Measurements from ENCODE around the gene LPP. TPM values are rescaled to one million over a fixed set of nuclear protein-coding genes. Genes with fewer than 3 reads are reported as not detected.

The LPP gene
- total and polyA plus RNA-seq, 9 of the 15 experiments (the other 6 are each of a cell fraction or from before 2014, with no cell fraction given), result 0.07 to 0.18 TPM; not detected in 7

DNA sequence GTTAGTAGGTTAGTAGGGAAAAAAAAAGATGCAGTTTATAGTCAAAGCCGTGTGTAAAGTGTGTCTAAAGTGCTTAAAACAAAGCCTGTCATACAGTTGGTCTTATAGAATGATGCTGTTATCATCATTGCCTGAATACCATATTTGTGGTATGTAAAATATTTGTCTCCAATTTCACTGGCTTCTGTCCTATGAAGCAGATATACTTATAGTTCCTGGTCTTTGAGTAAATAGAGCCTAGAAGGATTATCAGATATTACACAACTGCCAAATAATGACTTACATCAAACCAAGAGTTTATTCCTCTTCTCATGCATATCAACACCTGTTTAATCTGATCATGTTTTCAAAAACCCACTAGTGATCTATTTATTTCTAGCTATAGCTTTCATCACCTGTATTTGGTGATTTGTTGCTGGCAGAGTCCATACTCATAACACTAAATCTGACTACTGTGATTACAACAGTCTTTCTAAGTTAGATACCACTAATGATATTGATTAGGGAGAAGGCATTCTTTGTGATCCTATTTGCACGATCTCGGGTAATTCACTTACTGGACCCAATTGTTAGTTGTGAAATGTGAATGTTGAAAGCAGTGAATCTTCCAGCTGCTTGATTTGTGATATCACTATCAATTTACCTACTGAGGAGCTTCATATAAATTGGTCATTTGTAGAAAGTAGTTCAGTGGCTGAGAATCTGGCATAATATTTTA is 413.7 kb downstream of the LPP start (continued):
- TF ChIP-seq, protein P1, sequence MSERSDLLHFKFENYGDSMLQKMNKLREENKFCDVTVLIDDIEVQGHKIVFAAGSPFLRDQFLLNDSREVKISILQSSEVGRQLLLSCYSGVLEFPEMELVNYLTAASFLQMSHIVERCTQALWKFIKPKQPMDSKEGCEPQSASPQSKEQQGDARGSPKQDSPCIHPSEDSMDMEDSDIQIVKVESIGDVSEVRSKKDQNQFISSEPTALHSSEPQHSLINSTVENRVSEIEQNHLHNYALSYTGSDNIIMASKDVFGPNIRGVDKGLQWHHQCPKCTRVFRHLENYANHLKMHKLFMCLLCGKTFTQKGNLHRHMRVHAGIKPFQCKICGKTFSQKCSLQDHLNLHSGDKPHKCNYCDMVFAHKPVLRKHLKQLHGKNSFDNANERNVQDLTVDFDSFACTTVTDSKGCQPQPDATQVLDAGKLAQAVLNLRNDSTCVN (CRISPR knock-in tag; IDR thresholded peaks at IDR 0.05), result no peak

DNA sequence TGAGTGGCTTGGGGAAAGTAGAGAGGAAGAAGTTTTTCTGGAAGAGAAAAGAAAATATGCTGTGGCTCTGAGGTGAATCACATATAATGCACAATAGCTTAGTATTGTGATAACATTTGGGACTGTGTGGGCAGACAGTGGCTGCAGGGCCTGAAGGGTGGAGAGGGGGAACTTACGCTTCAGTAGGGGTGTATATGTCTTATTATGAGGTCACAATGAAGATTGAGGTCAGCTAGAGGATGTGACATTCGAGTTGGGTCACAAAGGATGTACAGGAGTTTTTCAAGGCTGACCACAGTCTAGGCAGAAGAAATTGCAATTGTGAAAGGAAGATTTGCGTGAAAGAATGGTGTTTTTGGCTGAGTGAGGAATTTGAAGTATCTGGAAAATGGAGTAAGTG is 414.8 kb downstream of the LPP start:
- H3K9me3 ChIP-seq (replicated peaks; ENCODE audit: control insufficient read depth, insufficient read depth, low read depth, low read length), result no peaks in the 10 kb centered on the region
- ATAC-seq (no peak), FAIRE-seq (no peak), DNase-seq (ENCODE audit: extremely low read depth in 1 of 4, low spot score in 3 of 4) (no peak)
- POLR2A ChIA-PET, result no interaction called here
- no peaks in the 10 kb centered on the region for H3K9me1 ChIP-seq (ENCODE audit: control insufficient read depth, insufficient read depth, low read length)
- no peaks in the 10 kb centered on the region for H3K79me2 ChIP-seq (ENCODE audit: control insufficient read depth, insufficient read depth, low read length)
- no peaks in the 10 kb centered on the region for H3K27me3 ChIP-seq (ENCODE audit: control insufficient read depth in 2 of 2, insufficient read depth in 2 of 2, low read length in 2 of 2)
- H2AFZ ChIP-seq (ENCODE audit: low read depth, low read length), result no peak overlapping the region
- no peak overlapping the region for H3K27ac ChIP-seq (ENCODE audit: extremely low read depth, low read depth, low read length)
- in situ Hi-C loops (cut with MboI) (no loop called here), intact Hi-C loops (cut with micrococcal nuclease) (no loop called here)
- no peak overlapping the region for H3K4me2 ChIP-seq (ENCODE audit: insufficient read depth, low read length)
- no peaks in the 10 kb centered on the region for H3K36me3 ChIP-seq (ENCODE audit: control insufficient read depth, insufficient read depth, low read length)
- BruUV-seq (replicated peaks), result no TSS peak
- 0% methylated on average over 3 of the region's 3 CpGs for WGBS (ENCODE audit: insufficient coverage, low coverage, missing lambda C conversion rate)
- CTCF ChIA-PET (ENCODE audit: low intra/inter-chr PET ratio), result no interaction called here
- no peaks in the 10 kb centered on the region for H4K20me1 ChIP-seq (replicated peaks; ENCODE audit: control insufficient read depth, insufficient read depth, low read length)
- H3K9ac ChIP-seq (ENCODE audit: insufficient read depth in 1 of 2, low read depth in 2 of 2, low read length in 2 of 2), result no peak overlapping the region
- H3K4me3 ChIP-seq, result no peak overlapping the region
- H3K4me1 ChIP-seq (replicated peaks in 1 of 2; ENCODE audit: control insufficient read depth in 2 of 2, insufficient read depth in 2 of 2, low read length in 2 of 2), result no peaks in the 10 kb centered on the region
- TF ChIP-seq RAD21 (CRISPR knock-in tag; conservative IDR thresholded peaks at IDR 0.05 in 1 of 2, IDR thresholded peaks at IDR 0.05 in 1 of 2) (no peak), ZNF263 (CRISPR knock-in tag; IDR thresholded peaks at IDR 0.05; ENCODE audit: borderline replicate concordance) (no peak), STAG1 (CRISPR knock-in tag; IDR thresholded peaks at IDR 0.05; ENCODE audit: borderline replicate concordance) (no peak), ZNF507 (tag; conservative IDR thresholded peaks at IDR 0.05) (no peak), HMGN3 (IDR thresholded peaks at IDR 0.05; ENCODE audit: borderline replicate concordance, extremely low read depth, insufficient read length, low read depth, low read length) (no peak), ZFX (CRISPR knock-in tag; IDR thresholded peaks at IDR 0.05) (no peak)
- TF ChIP-seq, protein P2, sequence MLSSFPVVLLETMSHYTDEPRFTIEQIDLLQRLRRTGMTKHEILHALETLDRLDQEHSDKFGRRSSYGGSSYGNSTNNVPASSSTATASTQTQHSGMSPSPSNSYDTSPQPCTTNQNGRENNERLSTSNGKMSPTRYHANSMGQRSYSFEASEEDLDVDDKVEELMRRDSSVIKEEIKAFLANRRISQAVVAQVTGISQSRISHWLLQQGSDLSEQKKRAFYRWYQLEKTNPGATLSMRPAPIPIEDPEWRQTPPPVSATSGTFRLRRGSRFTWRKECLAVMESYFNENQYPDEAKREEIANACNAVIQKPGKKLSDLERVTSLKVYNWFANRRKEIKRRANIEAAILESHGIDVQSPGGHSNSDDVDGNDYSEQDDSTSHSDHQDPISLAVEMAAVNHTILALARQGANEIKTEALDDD (IDR thresholded peaks at IDR 0.05), result no peak
- TF ChIP-seq, protein P3, sequence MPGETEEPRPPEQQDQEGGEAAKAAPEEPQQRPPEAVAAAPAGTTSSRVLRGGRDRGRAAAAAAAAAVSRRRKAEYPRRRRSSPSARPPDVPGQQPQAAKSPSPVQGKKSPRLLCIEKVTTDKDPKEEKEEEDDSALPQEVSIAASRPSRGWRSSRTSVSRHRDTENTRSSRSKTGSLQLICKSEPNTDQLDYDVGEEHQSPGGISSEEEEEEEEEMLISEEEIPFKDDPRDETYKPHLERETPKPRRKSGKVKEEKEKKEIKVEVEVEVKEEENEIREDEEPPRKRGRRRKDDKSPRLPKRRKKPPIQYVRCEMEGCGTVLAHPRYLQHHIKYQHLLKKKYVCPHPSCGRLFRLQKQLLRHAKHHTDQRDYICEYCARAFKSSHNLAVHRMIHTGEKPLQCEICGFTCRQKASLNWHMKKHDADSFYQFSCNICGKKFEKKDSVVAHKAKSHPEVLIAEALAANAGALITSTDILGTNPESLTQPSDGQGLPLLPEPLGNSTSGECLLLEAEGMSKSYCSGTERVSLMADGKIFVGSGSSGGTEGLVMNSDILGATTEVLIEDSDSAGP (CRISPR knock-in tag; IDR thresholded peaks at IDR 0.05), result no peak
- TF ChIP-seq, protein P4, sequence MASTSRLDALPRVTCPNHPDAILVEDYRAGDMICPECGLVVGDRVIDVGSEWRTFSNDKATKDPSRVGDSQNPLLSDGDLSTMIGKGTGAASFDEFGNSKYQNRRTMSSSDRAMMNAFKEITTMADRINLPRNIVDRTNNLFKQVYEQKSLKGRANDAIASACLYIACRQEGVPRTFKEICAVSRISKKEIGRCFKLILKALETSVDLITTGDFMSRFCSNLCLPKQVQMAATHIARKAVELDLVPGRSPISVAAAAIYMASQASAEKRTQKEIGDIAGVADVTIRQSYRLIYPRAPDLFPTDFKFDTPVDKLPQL (IDR thresholded peaks at IDR 0.05; ENCODE audit: extremely low read depth, insufficient read length), result no peak
- TF ChIP-seq, protein P5, sequence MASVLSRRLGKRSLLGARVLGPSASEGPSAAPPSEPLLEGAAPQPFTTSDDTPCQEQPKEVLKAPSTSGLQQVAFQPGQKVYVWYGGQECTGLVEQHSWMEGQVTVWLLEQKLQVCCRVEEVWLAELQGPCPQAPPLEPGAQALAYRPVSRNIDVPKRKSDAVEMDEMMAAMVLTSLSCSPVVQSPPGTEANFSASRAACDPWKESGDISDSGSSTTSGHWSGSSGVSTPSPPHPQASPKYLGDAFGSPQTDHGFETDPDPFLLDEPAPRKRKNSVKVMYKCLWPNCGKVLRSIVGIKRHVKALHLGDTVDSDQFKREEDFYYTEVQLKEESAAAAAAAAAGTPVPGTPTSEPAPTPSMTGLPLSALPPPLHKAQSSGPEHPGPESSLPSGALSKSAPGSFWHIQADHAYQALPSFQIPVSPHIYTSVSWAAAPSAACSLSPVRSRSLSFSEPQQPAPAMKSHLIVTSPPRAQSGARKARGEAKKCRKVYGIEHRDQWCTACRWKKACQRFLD (CRISPR knock-in tag; IDR thresholded peaks at IDR 0.05), result no peak

Data from K562 (cell line).